Tibial nerve (tissue), 4 donors: ENCODE data around the gene AP3B1.

ENCODE experiments used
- EP300 ChIP-seq, 2 donors: sonication (generic); formaldehyde crosslinking; IDR thresholded peaks; one replicate each; pipeline ENCODE4 v1.6.1; 2017; ENCODE audit warnings: antibody characterized with exemption in 2 of 2, mild to moderate bottlenecking in 1 of 2
- POLR2A ChIP-seq, 2 donors: fragments of 450-650 bp; IDR thresholded peaks; one replicate each; pipeline ENCODE4 v1.6.1; 2017; ENCODE audit warnings: antibody characterized with exemption in 2 of 2, mild to moderate bottlenecking in 2 of 2, moderate library complexity in 2 of 2
- TF ChIP-seq, protein P1 (sequence below), 5 experiments: fragments of 200-600 bp in 3 of 5; fragments of 450-650 bp in 2 of 5; sonication (generic) in 3 of 5; IDR thresholded peaks; one replicate each; pipeline ENCODE4 v1.5.1; 2016 to 2019; ENCODE audit warnings: antibody characterized with exemption in 5 of 5, mild to moderate bottlenecking in 3 of 5, moderate library complexity in 2 of 5

DNA sequence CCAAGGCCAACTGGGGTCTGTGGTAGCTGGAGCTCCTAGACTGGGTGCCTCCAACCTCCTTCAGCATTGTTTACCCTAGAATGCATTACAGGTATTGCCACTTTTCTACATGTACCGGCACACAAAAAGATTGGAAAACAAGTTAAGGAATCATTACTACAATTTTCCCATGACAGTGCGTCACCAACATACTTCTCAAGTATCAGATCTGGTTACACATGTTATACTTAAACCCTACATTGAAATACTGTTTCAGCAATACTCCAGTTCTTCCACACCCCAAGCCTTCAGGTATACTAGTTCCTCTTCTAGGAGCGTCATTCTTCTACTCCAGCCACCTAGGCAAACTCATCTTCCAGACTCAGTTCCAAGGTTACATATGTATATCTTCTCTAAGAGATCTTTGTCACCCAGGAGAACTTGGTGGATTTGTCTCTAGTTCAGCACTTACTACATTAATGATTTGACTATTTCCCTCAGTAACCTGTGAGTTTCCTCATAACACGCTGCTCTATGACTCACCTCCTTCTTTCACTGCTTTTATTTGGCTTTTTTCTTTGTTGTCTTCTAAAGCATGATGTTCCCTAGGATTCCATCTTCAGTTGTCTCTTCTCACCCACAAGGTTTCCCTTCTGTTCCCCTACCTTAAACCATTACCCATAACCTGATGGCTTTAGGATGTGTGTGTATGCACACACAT lies 217.0 kb downstream of the AP3B1 start:
- TF ChIP-seq POLR2A (IDR thresholded peaks at IDR 0.05) (no peak), EP300 (IDR thresholded peaks at IDR 0.05) (no peak)
- TF ChIP-seq, protein P1, sequence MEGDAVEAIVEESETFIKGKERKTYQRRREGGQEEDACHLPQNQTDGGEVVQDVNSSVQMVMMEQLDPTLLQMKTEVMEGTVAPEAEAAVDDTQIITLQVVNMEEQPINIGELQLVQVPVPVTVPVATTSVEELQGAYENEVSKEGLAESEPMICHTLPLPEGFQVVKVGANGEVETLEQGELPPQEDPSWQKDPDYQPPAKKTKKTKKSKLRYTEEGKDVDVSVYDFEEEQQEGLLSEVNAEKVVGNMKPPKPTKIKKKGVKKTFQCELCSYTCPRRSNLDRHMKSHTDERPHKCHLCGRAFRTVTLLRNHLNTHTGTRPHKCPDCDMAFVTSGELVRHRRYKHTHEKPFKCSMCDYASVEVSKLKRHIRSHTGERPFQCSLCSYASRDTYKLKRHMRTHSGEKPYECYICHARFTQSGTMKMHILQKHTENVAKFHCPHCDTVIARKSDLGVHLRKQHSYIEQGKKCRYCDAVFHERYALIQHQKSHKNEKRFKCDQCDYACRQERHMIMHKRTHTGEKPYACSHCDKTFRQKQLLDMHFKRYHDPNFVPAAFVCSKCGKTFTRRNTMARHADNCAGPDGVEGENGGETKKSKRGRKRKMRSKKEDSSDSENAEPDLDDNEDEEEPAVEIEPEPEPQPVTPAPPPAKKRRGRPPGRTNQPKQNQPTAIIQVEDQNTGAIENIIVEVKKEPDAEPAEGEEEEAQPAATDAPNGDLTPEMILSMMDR (IDR thresholded peaks at IDR 0.05), result no peak
